ENCODE results near the gene ATP6V0A1. TPM values are rescaled to one million over a fixed set of nuclear protein-coding genes. Genes with fewer than 3 reads are reported as not detected.

The ATP6V0A1 gene
- total and polyA plus RNA-seq, 8 donors, result 22.8 to 55.9 (median 33.2) TPM

GRCh38 chr17:42421507-42422338, 37.0 kb upstream of the ATP6V0A1 start:
- no peaks in the 10 kb centered on the region for H3K27me3 ChIP-seq
- ATAC-seq, result peak in 3 of 4 donors; percentile 7 to 11 (median 9)
- TF ChIP-seq CTCF (IDR thresholded peaks at IDR 0.05), result no peak
- H3K4me3 ChIP-seq, result peak overlapping the region; percentile 50 to 54 (median 51)
- no peaks in the 10 kb centered on the region for H3K9me3 ChIP-seq
- H3K27ac ChIP-seq, result peak overlapping the region in 2 of 4 donors; percentile 11 to 57
- H3K36me3 ChIP-seq, result no peaks in the 10 kb centered on the region
- WGBS, 2 donors, result 36 to 41% methylated on average over 39 to 59 of the region's 59 CpGs
- DNase-seq, result peak in 4 of 6 donors; percentile 26 to 75 (median 52)
- no peaks in the 10 kb centered on the region for H3K4me1 ChIP-seq
- FAIRE-seq, result no peak
- intact Hi-C loops (cut with DNase I), result loop anchor here in 1 of 3 donors (5.0 kb wide), 1 partner anchor 96 kb away; no protein-coding TSS in a partner anchor

GRCh38 chr17:42422412-42422957, 36.2 kb upstream of the ATP6V0A1 start:
- H3K27me3 ChIP-seq, result no peaks in the 10 kb centered on the region
- no peaks in the 10 kb centered on the region for H3K4me1 ChIP-seq
- 1% methylated on average over 36 to 43 of the region's 44 CpGs for WGBS, 2 donors
- TF ChIP-seq CTCF (IDR thresholded peaks at IDR 0.05), result no peak
- no peaks in the 10 kb centered on the region for H3K9me3 ChIP-seq
- ATAC-seq, result peak; percentile 47 to 64 (median 58)
- H3K4me3 ChIP-seq, result peak overlapping the region; percentile 50 to 54 (median 51)
- DNase-seq, result peak in 4 of 6 donors; percentile 46 to 82 (median 62)
- H3K36me3 ChIP-seq, result no peaks in the 10 kb centered on the region
- no peak for FAIRE-seq
- intact Hi-C loops (cut with DNase I), result loop anchor here in 1 of 3 donors (5.0 kb wide), 1 partner anchor 95 kb away; no protein-coding TSS in a partner anchor
- H3K27ac ChIP-seq, result peak overlapping the region; percentile 11 to 57 (median 50)

- peak; percentile 87 to 94 (median 91) for DNase-seq
- no peak for TF ChIP-seq CTCF (IDR thresholded peaks at IDR 0.05)
- H3K27ac ChIP-seq, result peak within 1 kb of the TSS; percentile 11 to 57 (median 50)
- no peak for FAIRE-seq
- no peaks in the 10 kb centered on the region for H3K4me1 ChIP-seq
- peak within 1 kb of the TSS; percentile 50 to 54 (median 51) for H3K4me3 ChIP-seq
- no peaks in the 10 kb centered on the region for H3K36me3 ChIP-seq
- ATAC-seq, result peak; percentile 88 to 92 (median 88)
- no peaks in the 10 kb centered on the region for H3K9me3 ChIP-seq
- H3K27me3 ChIP-seq, result no peaks in the 10 kb centered on the region
- intact Hi-C loops (cut with DNase I), result loop anchor here in 1 of 3 donors (5.0 kb wide), 1 partner anchor 94 kb away; no protein-coding TSS in a partner anchor
- WGBS, 2 donors, result 3% methylated on average over 52 to 58 of the region's 58 CpGs
Observed at GRCh38 chr17:42422958-42423712, 35.5 kb upstream of the ATP6V0A1 start, which contains the start of gene CAVIN1. Gene CAVIN1, minus strand, starts transcription at chr17:42423256. Its CDS starts 159 bp downstream, at chr17:42423097.

DNA sequence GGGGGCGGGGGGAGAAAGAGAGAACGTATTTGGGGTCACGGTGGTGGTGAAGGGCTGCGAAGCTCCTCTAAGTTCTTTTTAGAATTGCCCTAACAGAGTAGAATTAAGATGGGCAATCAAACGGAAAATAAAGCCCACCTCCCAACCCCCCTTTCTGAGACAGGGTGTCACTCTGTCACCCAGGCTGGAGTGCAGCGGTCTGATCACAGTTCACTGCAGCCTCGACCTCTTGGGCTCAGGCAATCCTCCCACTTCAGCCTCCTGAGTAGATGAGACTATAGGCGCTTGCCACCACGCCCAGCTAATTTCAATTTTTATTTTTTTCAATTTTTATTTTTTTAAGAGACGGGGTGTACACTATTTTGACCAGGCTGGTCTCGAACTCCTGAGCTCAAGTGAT, 34.9 kb upstream of the ATP6V0A1 start:
- H3K4me3 ChIP-seq, result no peak overlapping the region
- no peak for ATAC-seq
- H3K4me1 ChIP-seq, result no peaks in the 10 kb centered on the region
- H3K36me3 ChIP-seq, result no peaks in the 10 kb centered on the region
- WGBS, 2 donors, result 80 to 81% methylated on average over 11 of the region's 11 CpGs
- intact Hi-C loops (cut with DNase I), result loop anchor here in 1 of 3 donors (5.0 kb wide), 1 partner anchor 94 kb away; no protein-coding TSS in a partner anchor
- no peaks in the 10 kb centered on the region for H3K9me3 ChIP-seq
- FAIRE-seq, result no peak
- DNase-seq, result no peak
- no peak overlapping the region for H3K27ac ChIP-seq
- H3K27me3 ChIP-seq, result no peaks in the 10 kb centered on the region
- no peak for TF ChIP-seq CTCF (IDR thresholded peaks at IDR 0.05)

All from pancreas (tissue), 10 donors.